Measurements from ENCODE around the gene TAF10.

GRCh38 chr11:6638429-6638828, 26.4 kb upstream of the TAF10 start:
- TF ChIP-seq CTCF (IDR thresholded peaks at IDR 0.05) (no peak), POLR2A (IDR thresholded peaks at IDR 0.05) (no peak)

Measured in testis (tissue), 2 donors.